Heart left ventricle (tissue), 13 donors: ENCODE data around the gene SLC4A9.

Source experiments
- POLR2A ChIP-seq, 2 donors: fragments of 450-650 bp; IDR thresholded peaks; one replicate each; pipeline ENCODE4 v1.6.1; 2017; ENCODE audit warnings: antibody characterized with exemption in 2 of 2, mild to moderate bottlenecking in 2 of 2, moderate library complexity in 2 of 2
- TF ChIP-seq, protein P1 (sequence below), 12 donors: fragments of 200-600 bp; sonication (generic) in 4 of 12; IDR thresholded peaks; one replicate each; pipeline versions ENCODE4 v1.5.0 to v1.8.0; 2018 to 2022; ENCODE audit warnings: antibody characterized with exemption in 12 of 12, mild to moderate bottlenecking in 5 of 12
- donor health status: ischemic (EF 13 %, LVEDD 7.1; RV severe dilation, severe dysfunction).
- donor health status: DM: no; HTN: yes; CAD: no.
- donor health status: DM: no; HTN: no; CAD: no.
- donor health status: ischemic (EF 25% LVEDD 6.9; RV normal size, moderate dysfunction).
- donor health status: ischemic (EF 25% LVEDD 5.7; RV mildly dilated, moderate dysfunction).
- donor health status: ischemic (EF 35%, LVEDD 5.7; RV mildly dilated, moderate dysfunction).
- donor health status: nonischemic (EF 11% LVEDD 7.7; RV severe dilation, severe dysfunction).
- donor health status: DM: yes; HTN: yes; CAD: no.
- donor health status: PGD.
- donor health status: ischemic (EF 29% LVEDD 5.4; RV normal size, mild dysfunction).
- donor health status: nonischemic (EF 23%, LVEDD 6.1; RV moderate dilation, normal function).

DNA sequence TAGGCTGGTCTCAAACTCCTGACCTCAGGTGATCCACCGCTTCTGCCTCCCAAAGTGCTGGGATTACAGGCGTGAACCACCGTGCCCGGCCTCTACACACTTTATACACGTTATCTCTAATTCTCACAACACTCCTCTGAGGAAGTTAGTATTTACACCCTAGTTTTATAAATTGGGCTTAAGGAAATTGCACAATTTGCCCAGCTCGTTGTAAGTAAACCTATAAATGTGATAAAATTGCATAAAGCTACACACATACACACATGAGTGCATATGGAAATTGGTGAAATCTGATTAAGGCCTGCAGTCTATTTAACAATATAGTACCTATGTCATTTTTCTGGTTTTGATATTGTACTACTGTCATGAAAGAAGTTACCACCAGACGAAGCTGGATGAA lies 4.4 kb upstream of the SLC4A9 start:
- TF ChIP-seq, protein P1, sequence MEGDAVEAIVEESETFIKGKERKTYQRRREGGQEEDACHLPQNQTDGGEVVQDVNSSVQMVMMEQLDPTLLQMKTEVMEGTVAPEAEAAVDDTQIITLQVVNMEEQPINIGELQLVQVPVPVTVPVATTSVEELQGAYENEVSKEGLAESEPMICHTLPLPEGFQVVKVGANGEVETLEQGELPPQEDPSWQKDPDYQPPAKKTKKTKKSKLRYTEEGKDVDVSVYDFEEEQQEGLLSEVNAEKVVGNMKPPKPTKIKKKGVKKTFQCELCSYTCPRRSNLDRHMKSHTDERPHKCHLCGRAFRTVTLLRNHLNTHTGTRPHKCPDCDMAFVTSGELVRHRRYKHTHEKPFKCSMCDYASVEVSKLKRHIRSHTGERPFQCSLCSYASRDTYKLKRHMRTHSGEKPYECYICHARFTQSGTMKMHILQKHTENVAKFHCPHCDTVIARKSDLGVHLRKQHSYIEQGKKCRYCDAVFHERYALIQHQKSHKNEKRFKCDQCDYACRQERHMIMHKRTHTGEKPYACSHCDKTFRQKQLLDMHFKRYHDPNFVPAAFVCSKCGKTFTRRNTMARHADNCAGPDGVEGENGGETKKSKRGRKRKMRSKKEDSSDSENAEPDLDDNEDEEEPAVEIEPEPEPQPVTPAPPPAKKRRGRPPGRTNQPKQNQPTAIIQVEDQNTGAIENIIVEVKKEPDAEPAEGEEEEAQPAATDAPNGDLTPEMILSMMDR (IDR thresholded peaks at IDR 0.05) = no peak
- no peak for TF ChIP-seq POLR2A (IDR thresholded peaks at IDR 0.05)
